HG02798 (cell line): ENCODE results near the gene HES6.
"Not testable (repeated sequence)": the region's sequence is repeated elsewhere in the genome, so short reads cannot be mapped to it uniquely, and the experiment has no call there.

ENCODE experiments used
- ATAC-seq: cut with Tn5 transposase; IDR thresholded peaks from one replicate; pipeline ENCODE4 v1.9.1; 2021; ENCODE audit warnings: mild to moderate bottlenecking; ENCODE audit not compliant: unreplicated experiment, poor library complexity

The HES6 gene

DNA sequence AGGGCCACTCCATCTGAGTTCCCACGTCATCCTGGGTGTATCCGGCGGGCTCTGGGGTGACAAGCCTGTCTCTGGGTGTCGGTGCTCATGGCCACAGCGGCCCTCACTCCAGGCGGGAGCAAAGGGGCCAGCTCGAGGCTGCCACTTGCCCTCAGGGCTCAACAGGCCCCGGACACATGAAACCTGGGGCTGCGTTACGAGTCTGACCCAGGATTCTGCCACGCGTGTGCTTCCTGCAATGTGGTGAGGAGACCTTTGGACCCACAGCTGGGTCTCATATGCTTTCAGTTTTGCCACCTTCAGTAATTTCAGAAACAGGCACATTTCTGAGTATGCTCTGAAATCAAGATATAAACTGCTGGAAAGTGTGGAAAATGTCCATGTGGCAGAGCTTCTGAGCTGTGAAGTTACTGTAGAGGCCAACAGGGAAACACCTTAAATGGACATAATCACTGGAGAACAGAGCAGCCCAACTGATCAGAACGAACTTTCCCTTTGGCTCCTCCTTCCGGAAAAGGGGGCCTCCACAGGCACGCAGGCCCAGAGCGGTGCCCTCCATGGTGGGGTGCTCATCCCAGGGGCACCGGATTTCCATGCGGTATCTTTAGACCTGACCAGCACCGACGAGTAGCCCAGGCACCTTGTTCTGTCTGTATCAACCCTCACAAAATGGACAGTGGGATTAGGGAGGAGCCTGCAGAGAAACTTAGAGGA lies 34.5 kb upstream of the HES6 start:
- no peak for ATAC-seq

DNA sequence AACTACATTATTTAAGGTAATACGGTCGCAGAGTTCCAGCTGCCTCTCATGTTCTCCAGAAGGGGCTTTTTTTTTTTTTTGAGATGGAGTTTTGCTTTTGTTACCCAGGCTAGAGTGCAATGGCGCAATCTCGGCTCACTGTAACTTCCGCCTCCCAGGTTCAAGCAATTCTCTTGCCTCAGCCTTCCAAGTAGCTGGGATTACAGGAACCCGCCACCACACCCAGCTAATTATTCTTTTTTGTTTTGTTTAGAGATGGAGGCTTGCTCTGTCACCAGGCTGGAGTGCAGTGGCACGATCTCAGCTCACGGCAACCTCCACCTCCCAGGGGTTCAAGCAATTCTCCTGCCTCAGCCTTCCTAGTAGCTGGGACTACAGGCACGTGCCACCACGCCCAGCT lies 33.6 kb upstream of the HES6 start:
- ATAC-seq, result not testable (repeated sequence)

DNA sequence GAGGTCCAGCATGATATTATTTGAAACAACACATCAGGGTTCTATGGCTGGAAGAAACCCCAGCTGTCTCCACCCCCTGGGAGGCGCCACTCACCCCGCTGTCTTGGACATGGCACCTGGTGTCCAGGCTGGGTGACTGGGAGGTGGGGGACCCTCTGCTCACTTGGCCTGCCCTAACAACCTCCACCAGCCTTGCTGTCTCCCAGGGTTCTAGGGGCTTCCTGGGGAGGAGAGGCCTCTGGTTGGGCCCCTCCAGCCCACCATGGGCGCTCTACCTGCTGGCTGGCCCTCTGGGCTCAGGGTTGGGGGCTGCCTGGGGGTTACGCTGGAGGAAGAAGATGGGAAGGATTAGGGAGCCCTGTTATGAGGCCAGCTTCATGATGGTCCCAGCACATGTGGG lies 32.3 kb upstream of the HES6 start:
- no peak for ATAC-seq

DNA sequence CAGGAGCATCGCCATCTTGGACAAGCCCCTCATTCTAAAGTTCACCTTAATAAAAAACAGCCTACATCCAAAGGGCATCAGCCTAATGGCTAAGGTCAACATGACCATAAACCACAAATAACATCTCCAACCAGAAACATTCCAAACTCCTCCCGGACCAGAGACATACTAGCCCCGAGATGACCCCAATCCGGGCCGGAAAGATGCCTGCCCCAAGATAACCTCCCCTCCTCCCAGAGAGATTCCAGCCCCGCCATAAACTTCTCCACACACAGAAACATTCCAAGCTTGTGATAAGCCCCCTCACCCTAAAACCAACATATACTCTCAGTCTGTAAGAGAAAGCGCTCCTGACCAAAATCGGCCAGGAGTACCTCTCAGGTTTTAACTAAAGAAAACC lies 31.8 kb upstream of the HES6 start:
- ATAC-seq, result not testable (repeated sequence)

DNA sequence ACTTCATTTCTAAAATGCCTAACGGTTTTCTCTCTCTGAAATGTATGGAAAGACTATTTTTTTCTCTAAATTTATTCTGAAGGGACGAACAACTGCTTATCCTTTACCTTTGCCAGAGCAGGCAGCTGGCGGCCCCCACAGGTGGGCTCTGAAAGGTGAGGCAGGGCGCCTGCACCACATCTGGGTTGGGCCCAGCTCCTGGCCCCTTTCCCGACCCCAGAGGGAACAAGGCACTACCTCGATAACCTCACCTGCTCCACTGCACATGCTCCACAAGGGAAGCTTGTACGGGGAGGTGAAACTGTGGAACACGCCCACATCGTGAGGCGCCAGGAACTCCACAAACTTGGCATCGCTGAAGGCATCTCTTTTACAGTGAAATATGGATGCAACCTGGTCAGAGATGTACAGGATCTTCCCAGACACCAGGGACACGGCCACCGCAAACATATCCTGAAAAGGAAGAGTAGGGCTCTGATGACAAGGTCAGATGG lies 31.3 kb upstream of the HES6 start:
- ATAC-seq, result no peak

DNA sequence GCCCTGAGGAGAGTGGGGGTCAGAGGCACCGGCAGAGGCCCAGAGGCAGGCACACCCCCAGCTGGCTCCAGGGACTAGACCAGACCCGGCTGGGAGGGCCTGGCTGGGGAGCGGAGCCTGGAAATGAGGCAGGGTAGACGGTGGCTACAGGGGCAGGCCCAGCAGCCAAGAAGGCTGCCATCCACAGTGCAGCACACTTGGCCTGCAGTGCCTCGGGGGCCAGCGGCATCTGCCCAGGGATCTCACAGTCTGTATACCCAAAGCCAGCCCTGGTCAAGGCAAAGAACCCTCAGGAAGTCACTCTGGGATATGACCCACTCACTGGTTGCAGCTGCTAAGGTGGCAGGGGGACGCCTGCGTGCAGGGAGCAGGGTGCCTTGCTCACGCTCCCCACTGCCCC lies 30.8 kb upstream of the HES6 start:
- ATAC-seq, result no peak

DNA sequence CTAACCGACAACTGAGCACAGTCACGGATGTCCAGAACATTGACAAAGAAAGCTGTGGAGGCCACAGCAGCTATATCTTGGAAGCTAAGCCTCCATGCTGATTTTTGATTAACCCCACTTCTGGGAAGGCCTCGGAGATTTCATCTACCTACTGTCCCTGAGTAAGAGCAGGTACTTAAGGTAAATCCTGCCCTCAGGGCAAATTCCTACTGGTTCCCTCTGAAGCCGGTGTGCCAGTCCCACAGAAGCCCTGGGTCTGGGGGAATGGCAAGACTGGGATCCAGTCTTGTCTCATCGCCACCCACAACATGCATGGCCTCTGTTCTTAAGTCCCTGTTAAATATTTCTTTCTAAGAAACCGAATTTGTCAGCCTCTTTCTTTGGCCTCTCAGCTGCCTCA lies 29.9 kb upstream of the HES6 start:
- no peak for ATAC-seq

DNA sequence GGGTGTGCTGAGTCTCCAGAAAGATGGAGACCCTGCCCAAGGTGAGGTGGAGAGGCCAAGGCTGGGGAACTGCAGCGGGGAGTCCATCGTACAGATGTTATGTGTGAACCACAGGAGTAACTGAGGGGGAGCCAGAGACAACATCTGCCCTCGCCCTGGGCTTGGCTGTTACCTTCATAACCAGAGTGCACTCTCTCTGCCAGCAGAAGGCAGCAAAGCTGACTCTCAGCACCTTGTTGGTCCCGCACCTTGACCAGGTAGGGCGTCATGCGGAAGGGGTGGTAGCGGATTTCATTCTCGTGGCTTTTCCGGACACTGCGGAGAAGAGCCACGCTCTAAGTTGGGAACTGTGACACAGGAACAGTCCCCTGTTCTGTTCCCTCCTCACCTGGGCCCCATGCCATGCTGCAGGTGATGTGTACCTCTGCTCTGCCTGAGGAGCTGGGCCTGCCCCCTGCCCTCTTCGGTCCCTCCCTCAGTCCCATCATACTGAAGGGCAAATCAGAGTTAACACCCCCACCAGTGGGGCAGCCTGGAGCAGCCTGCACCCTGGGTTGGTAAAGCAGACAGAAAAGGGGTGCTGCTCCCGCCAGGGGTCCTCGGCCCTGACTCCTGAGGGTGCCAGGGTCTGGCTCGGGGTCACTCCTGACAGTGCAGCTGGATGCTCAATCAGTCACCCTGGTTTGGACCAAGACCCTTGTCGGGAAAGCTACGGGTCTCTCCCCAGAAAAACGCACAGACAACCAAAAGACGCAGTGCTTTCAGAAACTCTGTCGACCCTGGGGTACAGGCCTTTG lies 28.2 kb upstream of the HES6 start:
- ATAC-seq, result no peak

DNA sequence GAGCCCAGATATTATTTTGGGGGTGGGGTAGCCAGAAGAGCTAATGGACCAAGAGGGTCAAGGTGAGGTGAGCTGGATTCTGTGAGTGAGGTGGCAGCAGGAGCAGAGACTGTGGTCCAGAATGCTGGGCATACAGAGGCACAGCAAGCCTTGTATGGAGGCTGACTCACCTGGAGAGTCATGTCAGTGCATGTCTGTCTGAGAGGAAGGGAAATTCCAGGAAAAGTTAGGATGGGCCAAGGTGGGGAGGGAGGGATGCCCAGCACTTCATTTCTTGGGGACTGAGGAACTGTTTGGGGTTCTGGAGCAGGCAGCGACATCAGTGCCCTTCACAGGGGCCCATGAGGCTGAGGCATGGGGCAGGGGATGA lies 27.5 kb upstream of the HES6 start:
- ATAC-seq, result no peak

DNA sequence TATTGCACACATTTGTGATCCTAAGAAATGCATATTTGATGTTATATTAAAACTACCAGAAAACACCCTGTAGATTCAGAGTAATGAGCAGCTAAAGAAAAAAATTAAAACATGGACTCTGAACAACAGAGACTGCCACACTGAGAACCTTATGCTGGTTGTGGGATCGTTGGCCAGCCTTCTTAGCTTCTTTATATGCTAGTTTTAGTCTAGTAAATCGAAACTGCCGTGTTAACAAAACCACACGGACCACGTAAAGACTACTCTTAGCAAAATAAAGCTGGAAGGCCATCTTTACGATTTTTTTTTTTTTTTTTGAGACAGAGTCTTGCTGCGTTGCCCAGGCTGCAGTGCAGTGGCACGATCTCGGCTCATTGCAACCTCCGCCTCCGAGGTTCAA lies 25.8 kb upstream of the HES6 start:
- no peak for ATAC-seq

DNA sequence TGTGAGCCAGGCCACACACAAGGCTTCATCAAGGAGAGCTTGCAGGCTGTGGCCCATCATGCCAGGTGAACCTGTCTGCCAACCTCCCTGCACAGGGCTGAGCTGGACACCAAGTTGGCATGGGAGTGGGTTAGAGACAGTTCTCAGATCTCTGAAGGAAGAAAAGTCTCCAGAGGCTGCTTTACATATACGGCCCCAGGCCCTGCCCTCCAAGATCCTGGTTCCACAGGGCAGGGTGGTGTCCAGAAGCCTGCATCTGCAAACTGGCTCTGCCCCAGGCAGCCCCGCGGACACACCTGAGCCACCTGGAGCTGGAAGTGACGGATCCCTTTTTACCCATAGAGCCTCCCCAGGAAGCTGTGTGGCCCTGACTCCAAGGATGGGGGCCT lies 24.2 kb upstream of the HES6 start:
- ATAC-seq, result no peak

DNA sequence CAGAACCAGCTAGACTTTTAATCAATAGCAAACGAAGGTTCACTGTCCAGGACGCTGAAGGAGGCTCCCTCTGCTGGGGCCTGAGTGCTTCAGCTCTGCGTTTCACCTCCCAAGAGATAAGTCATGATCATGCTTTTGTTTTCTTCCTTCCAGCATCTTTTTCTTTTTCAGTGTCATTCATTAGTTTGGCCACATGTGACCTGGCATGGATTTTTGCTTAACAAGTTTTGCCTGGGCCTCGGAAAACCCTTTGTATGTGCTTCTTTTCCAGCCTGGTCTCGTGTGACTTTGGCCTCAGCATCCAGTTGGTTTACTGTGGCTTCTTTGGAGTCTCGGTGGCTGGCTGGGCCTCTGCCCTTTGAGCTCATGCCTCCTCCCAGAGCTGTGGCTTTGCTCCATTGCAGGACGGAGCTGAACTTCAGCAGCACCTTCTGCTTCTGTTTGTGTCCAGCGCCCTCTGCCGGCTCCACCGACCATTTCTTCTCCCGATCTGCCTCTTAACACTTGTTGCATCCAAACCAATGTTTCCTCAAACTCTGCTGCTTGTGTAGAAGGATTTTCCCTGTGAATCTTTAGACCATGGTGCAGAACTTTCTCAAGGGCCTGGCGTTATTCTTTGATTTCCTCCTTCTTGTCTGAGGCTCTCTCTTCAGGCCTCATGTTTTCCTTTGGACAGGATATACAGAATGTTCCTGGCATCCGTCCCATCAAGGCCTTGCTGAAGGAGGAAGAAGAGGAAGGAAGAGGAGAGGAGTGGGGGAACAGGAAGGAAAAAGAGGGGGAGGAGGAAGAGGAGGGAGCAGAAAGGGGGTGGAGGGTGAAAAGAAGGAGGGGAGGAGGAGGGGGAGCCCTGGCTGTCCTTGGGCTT lies 23.6 kb upstream of the HES6 start:
- ATAC-seq, result peak; percentile 50

DNA sequence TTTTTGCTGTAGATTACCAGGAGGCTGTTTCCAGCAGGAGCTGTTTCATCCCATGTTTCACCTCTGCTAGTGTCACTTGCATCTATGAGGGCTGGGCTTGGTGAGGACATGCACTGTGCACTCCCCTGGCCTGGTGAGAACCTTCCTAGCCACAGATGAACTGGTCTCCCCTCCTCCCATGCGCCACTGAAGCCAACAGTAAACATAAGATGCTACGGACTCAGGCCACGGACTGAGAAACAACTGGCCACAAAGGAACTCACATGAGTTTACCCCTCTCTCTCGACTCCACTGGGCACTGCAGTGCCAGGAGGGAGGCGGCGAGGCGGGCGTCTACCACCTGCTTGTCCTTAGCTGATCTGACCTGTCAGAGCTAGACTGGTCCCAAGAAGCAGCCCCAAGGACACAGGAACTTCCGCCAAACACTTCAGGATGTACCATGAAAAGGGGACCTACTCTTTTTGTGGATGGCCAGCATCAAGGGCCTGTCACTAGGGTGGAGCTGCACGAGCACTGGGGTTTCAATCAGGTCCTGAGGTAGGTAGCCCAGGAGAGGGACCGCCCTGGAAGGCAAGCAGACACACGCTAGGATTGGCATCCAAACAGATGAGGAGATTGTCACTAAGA lies 22.8 kb upstream of the HES6 start:
- no peak for ATAC-seq

DNA sequence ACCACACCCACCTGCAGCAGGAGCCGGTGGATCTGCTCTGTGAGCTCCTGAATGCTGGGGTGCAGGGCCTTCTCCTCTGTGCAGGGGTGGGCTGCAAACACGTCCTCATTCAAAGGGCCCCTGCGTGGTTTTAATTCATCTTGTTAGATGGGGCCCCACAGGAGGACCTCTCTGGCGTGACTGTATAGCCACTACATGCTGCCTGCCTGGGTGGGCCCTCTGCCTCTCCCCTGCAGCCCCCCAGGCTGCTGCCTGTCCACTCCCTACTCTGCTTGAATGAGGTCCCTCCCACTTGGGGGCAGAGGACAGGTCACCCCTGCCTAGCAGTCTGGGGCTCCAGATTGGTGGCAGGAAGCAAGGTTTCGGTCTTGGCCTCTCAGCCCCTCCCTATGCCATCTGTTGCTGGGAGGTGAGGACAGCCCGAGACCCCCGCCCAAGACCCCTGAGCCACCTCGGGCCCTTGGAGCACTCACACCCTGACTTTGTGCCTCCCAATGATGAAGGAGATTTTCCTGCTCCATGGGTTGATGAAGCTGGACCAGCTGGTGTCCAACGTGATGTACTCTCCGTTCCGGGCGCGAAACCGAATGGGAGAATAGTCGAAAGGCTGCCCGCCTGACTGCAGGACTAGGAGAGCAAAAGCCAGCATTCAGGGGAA lies 22.0 kb upstream of the HES6 start:
- ATAC-seq, result no peak

DNA sequence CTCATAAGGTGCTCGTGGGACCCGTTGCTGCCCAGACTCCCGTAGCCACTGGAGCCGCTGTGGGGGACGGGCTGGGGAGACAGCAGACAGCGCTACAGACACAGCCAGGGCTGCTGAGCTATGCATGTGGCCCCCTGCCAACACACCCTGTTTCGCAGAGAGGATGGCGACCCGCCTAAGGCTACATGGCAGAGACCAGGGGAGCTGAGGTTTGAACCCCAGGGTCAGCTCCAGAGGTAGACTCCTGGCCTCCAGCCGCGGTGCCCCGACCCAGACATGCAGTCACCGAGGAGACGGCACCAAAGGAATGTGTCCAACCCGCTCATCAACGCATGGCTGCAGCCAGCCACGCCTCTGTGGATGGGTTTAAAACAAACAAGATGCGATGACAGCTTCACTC lies 21.0 kb upstream of the HES6 start:
- no peak for ATAC-seq

DNA sequence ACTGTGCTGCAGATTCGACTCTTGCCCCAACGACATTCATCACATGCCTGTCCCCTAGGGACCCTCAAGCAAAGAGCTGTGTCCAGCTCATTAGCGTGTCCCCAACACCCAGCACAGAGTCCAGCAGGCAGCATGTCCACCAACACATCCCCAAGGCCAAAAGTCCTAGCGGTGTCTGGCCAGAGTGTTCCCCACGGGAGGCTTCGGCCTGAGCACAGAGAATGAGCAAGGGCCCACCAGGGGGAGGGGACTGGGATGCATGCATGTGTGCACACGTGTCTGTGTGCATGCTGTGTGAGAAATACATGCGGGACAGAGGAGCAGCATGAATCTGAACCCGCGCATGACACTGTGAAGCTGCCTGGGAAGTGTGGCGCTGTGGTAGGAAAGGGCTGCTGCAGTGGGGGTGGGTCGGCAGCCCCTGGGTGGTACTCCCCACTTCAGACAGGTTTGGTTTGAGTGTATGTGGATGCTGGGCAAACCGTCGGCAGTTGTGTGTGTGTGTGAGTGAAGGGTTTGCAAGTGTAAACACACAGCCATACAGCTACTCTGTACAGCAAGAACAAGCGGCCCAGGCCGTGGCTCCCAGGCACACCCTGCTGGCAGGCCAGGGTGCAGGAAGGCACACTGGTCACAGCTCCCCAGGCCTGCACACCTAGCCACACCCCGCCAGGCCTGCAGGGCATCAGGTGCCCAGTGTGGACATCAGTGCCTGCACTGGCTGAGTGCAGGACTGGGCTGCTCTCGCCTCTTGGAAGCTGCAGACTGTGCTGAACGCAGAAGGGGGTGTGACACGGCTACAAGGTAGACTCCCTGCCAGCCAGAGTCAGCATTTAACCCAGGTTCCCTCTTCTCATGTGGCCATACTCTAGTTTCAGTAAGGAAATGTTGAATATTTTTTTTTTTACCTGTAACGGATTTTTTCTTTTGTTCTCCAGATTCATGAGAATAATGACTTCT lies 19.5 kb upstream of the HES6 start:
- no peak for ATAC-seq

DNA sequence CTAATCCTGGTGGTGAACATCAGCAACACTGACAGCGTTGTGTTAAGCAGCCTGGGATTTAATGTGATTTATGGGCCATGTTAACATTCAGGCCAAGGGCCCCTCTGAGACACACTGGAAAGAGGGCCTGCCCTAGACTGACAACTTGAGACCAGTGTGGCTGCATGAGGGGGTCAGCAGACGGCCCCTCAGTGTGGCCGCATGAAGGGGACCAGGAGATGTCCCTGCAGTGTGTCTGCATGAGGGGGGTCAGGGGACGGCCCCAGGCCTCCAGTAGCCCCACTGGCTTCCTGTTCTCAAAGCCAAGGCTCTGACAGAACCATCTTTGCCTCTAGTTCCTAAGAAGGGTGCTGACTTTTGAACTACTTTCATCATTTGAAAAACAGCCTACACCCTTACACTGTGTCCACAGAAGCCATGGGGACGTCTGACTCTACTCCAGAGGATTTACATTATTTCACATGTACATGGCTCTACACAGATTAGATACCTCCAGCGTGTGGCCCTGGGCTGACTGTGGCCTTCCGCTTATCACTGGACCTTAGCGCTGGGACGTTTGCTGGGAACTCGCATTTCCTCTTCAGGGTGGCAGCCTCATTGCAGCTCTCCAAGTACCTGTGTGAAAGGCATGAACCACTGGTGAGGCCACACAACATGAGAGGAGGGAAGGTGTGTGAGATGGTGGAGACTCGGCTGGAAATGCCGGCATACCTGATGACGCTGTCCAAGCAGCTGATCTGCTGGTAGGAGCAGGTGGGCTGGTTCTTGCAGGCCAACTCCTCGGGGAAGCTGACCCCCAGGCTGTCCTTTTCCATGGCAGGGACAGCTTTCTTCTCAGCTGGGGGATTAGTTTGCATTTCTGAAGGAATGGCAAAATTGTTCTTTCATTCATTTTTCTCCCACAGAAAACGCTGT lies 18.2 kb upstream of the HES6 start:
- no peak for ATAC-seq

DNA sequence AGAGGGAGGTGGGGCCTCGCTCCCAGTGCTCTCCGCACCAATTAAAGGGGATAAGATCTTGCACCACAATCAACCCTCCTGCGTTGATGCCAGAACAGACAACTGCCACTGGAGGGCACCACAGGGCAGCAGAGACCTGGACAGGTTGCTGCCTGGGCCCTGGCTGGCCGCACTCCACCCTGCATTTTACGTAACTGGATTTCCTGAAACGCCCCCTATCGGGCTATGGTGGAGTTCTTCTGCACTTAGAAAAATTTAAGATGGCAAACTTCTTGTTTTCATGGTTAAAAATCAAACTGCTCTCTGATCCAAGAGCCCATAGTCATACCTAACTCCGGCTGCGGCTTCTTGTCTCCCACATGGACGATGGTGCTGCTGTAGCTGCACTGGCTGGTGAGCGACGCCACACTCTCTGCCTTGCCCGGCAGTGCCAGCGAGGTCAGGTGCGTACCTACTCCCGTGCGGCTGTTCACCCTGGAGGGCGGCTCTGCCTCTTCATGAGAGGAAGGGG lies 16.8 kb upstream of the HES6 start:
- peak; percentile 65 for ATAC-seq
